Ovary (tissue), 9 donors: ENCODE results near the gene HK2. TPM values are rescaled to one million over a fixed set of nuclear protein-coding genes. Genes with fewer than 3 reads are reported as not detected.

Experiments used
- DNase-seq, 5 donors: peaks; one replicate each; pipeline ENCODE4 v3.0.0-alpha.2; 2019 to 2020
- H3K27ac ChIP-seq, 2 donors: fragments of 200-600 bp; one replicate each; pipeline versions ENCODE4 v1.5.1 to v1.8.0; 2019 to 2022
- H3K27me3 ChIP-seq: fragments of 200-600 bp; one replicate; pipeline ENCODE4 v1.8.0; 2022
- H3K36me3 ChIP-seq: fragments of 200-600 bp; sonication (generic); one replicate; pipeline ENCODE4 v1.5.1; 2019
- H3K4me1 ChIP-seq: one replicate; pipeline ENCODE4 v1.8.1; 2013; ENCODE audit warnings: mild to moderate bottlenecking, moderate library complexity; ENCODE audit not compliant: insufficient read depth
- H3K4me3 ChIP-seq: fragments of 200-600 bp; sonication (generic); one replicate; pipeline ENCODE4 v1.5.1; 2017
- H3K9me3 ChIP-seq, 2 donors: fragments of 200-600 bp in 1 of 2; sonication (generic) in 1 of 2; one replicate each; pipeline versions ENCODE4 v1.5.1 to v1.8.1; 2013 to 2019; ENCODE audit warnings: mild to moderate bottlenecking in 1 of 2, moderate library complexity in 1 of 2
- EP300 ChIP-seq: sonication (generic); formaldehyde crosslinking; IDR thresholded peaks from one replicate; pipeline ENCODE4 v1.6.1; 2017; ENCODE audit warnings: antibody characterized with exemption
- POLR2A ChIP-seq: fragments of 450-650 bp; IDR thresholded peaks from one replicate; pipeline ENCODE4 v1.6.1; 2017; ENCODE audit warnings: antibody characterized with exemption, mild to moderate bottlenecking, moderate library complexity
- WGBS, 3 donors: extraction: QIAGEN DNeasy Blood & Tissue Kit in 1 of 3; methylation state at CpG; one replicate each; pipeline versions ENCODE4 v1.1.5 to v1.1.7; 2013 to 2017; 5-methylcytosine and 5-hydroxymethylcytosine counted together
- intact Hi-C, 4 donors: fragments of 100-400 bp; cut with DNase I; formaldehyde crosslinking; loops; one replicate each; pipeline versions ENCODE4 v1.11.0 to v1.15.1; 2022 to 2023
- polyA plus RNA-seq, 2 donors: library from polyadenylated mRNA; stranded (reverse); fragments of 200-250 nt in 1 of 2; fragments of 350-450 nt in 1 of 2; fragmentation: Illumina TruSeq in 1 of 2; extraction: RNeasy Lipid Tissue Mini Kit (QIAGEN cat#74804) in 1 of 2; gene quantifications; one replicate each; pipeline ENCODE4 v1.2.3, GENCODE V29; 2013 to 2014
- total RNA-seq, 7 donors: library from RNA; depleted of rRNA in 2 of 7; stranded (reverse); fragments of >200 nt in 2 of 7; fragmentation: NEBNext Ultra II Directional in 3 of 7; extraction: Animal tissue kit (Norgen Biotek cat#: 25700) in 3 of 7; gene quantifications; one replicate each; pipeline versions ENCODE4 v1.1.0 to v1.2.4, GENCODE V29; 2016 to 2023
- TF ChIP-seq, protein P1 (sequence below), 3 donors: fragments of 450-650 bp in 2 of 3; fragments of 200-600 bp in 1 of 3; IDR thresholded peaks; one replicate each; pipeline versions ENCODE4 v1.5.1 to v1.8.0; 2016 to 2022; ENCODE audit warnings: antibody characterized with exemption in 3 of 3, mild to moderate bottlenecking in 1 of 3
- donor health status: DM: no; HTN: no; CAD: no; lungs with moderate emphysema.
- donor health status: DM: no; HTN: no; CAD: no.
- donor health status: Bipolar disorder and iron deficiency.
- donor health status: DM: yes; HTN: yes; CAD: no.
- donor health status: DM: no; HTN: no; CAD: no.
- donor health status: DM: yes; HTN: yes; CAD: no.

Gene HK2
- total and polyA plus RNA-seq, 9 donors = 11.8 to 46.7 (median 28.9) TPM

DNA sequence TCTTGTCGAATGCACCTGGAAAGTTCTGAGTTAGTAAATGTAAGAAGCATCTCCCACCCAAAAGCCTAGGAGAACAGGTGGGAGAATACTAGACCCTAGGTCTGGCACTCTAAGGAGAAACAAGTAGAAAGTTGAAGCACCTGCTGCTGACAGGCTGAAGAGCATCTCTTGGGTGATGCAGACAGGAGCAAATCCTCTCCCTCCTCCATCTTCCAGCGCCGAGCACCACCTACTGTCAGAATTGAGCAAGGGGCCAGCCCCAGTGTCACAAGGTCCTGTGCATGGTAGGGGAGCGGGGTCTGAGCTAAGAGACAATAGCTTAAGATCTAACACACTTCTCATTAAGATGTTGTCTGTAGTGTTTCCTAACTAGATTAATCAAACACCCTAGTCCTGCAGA, 52.9 kb downstream of the HK2 start:
- Histone ChIP-seq H3K4me3 (no peak overlapping the region), H3K27me3 (no peaks in the 10 kb centered on the region), H3K4me1 (no peaks in the 10 kb centered on the region), H3K36me3 (no peaks in the 10 kb centered on the region), H3K27ac (no peak overlapping the region), H3K9me3 (no peaks in the 10 kb centered on the region)
- TF ChIP-seq EP300 (no peak), POLR2A (no peak)
- TF ChIP-seq, protein P1, sequence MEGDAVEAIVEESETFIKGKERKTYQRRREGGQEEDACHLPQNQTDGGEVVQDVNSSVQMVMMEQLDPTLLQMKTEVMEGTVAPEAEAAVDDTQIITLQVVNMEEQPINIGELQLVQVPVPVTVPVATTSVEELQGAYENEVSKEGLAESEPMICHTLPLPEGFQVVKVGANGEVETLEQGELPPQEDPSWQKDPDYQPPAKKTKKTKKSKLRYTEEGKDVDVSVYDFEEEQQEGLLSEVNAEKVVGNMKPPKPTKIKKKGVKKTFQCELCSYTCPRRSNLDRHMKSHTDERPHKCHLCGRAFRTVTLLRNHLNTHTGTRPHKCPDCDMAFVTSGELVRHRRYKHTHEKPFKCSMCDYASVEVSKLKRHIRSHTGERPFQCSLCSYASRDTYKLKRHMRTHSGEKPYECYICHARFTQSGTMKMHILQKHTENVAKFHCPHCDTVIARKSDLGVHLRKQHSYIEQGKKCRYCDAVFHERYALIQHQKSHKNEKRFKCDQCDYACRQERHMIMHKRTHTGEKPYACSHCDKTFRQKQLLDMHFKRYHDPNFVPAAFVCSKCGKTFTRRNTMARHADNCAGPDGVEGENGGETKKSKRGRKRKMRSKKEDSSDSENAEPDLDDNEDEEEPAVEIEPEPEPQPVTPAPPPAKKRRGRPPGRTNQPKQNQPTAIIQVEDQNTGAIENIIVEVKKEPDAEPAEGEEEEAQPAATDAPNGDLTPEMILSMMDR (IDR thresholded peaks at IDR 0.05) = no peak
- 84 to 96% (median 89%) methylated on average over 4 of the region's 4 CpGs for WGBS, 3 donors
- DNase-seq = no peak
- intact Hi-C loops = loop anchor here in 1 of 4 donors (10.0 kb wide), 1 partner anchor 192 kb away; no protein-coding TSS in a partner anchor

DNA sequence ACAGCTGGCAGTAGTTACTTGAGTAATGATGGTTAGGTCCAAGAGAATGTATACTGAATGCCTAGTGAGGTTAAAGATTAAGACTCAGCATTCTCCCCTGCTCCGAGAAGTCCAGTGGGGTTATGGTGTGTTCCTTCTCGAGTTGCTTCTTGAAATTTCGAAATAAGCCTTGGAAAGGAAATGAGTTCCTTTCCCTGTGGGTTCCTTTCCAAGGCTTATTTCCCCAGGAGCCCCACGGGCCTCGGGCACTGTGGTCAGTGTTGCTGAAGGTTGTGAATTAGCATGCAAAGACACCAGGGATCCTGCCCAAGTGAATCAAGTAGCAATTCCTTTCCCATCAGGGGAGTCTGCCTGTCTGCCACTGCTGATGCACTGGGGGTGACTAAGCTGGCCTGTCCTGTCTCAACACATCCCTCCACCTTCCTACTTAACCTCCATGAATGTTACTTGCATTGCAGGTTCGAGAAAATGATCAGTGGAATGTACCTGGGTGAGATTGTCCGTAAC, 53.6 kb downstream of the HK2 start:
- H3K27me3 ChIP-seq = no peaks in the 10 kb centered on the region
- H3K27ac ChIP-seq = no peak overlapping the region
- DNase-seq = no peak
- no peak overlapping the region for H3K4me3 ChIP-seq
- no peaks in the 10 kb centered on the region for H3K9me3 ChIP-seq
- TF ChIP-seq EP300 (no peak), POLR2A (no peak)
- TF ChIP-seq, protein P1 (IDR thresholded peaks at IDR 0.05) = no peak
- no peaks in the 10 kb centered on the region for H3K4me1 ChIP-seq
- intact Hi-C loops = loop anchor here in 1 of 4 donors (10.0 kb wide), 1 partner anchor 193 kb away; no protein-coding TSS in a partner anchor
- WGBS, 3 donors = 69 to 76% (median 73%) methylated on average over 7 of the region's 7 CpGs
- no peaks in the 10 kb centered on the region for H3K36me3 ChIP-seq

DNA sequence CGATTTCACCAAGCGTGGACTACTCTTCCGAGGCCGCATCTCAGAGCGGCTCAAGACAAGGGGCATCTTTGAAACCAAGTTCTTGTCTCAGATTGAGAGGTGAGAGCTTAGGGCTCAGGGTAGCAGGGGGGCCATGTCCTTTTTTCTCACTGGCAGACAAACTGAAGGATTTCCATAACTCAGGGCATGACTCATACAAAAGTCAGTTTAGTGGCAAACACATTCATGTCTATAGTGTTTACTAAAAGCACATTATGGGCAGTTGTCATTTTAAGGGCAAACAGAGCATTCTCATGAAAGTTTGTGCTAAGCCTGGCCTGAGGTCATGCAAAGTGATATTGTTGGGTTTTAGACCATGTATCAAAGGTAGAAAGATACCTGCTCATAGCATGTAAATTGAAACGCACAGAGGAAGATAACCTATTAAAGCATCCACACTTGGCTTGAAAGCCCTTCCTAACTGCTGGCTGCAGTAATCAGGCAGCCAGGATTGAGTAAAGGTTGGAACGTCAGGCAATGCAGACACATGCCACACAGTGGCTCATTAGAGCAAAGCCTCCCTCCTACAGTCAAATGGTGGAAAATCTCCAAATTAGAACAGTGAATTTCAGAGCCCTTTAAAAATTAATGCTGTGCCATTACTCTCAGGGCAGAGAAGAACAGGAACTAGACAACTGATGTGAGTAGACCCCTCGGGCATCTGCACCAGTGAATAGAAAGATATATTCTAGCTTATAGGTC, 54.2 kb downstream of the HK2 start:
- Histone ChIP-seq H3K36me3 (no peaks in the 10 kb centered on the region), H3K27me3 (no peaks in the 10 kb centered on the region), H3K27ac (no peak overlapping the region), H3K9me3 (no peaks in the 10 kb centered on the region), H3K4me3 (no peak overlapping the region), H3K4me1 (no peaks in the 10 kb centered on the region)
- TF ChIP-seq POLR2A (no peak), EP300 (no peak)
- TF ChIP-seq, protein P1 (IDR thresholded peaks at IDR 0.05) = no peak
- intact Hi-C loops = loop anchor here in 1 of 4 donors (10.0 kb wide), 1 partner anchor 193 kb away; no protein-coding TSS in a partner anchor
- DNase-seq = no peak
- WGBS, 3 donors = 88 to 91% (median 89%) methylated on average over 8 of the region's 8 CpGs

DNA sequence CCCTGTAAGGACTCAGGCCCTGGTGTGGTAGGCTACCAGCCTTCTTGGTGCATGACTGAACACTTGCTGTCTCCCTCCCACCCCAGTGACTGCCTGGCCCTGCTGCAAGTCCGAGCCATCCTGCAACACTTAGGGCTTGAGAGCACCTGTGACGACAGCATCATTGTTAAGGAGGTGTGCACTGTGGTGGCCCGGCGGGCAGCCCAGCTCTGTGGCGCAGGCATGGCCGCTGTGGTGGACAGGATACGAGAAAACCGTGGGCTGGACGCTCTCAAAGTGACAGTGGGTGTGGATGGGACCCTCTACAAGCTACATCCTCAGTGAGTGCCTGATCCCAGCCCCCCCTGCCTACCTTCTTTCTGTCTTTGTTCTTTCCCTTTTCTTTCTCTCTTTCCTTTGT, 55.2 kb downstream of the HK2 start:
- Histone ChIP-seq H3K27ac (no peak overlapping the region), H3K36me3 (no peaks in the 10 kb centered on the region), H3K9me3 (no peaks in the 10 kb centered on the region), H3K4me1 (no peaks in the 10 kb centered on the region), H3K27me3 (no peaks in the 10 kb centered on the region), H3K4me3 (no peak overlapping the region)
- no peak for DNase-seq
- TF ChIP-seq, protein P1 (IDR thresholded peaks at IDR 0.05) = no peak
- no peak for TF ChIP-seq EP300
- TF ChIP-seq POLR2A = no peak
- WGBS, 3 donors = 91 to 98% (median 92%) methylated on average over 9 of the region's 9 CpGs
- intact Hi-C loops = loop anchor here in 1 of 4 donors (10.0 kb wide), 1 partner anchor 194 kb away; no protein-coding TSS in a partner anchor
